ENCODE results near the gene HCK. TPM values are rescaled to one million over a fixed set of nuclear protein-coding genes. Genes with fewer than 3 reads are reported as not detected.

Gene HCK
- polyA plus RNA-seq, 1 of the 3 experiments (the other 2 are of a cell fraction): not detected

GRCh38 chr20:32113591-32114260, 61.7 kb downstream of the HCK start:
- TF ChIP-seq FOXM1 (IDR thresholded peaks at IDR 0.05; ENCODE audit: low read depth) (no peak), GATA2 (CRISPR knock-in tag; IDR thresholded peaks at IDR 0.05) (no peak), MAX (IDR thresholded peaks at IDR 0.05; ENCODE audit: low read depth) (no peak), RFX5 (IDR thresholded peaks at IDR 0.05; ENCODE audit: low read length) (no peak), IRF3 (IDR thresholded peaks at IDR 0.05; ENCODE audit: low read depth, low read length) (no peak), FOXJ3 (CRISPR knock-in tag; IDR thresholded peaks at IDR 0.05) (no peak), GABPA (IDR thresholded peaks at IDR 0.05; ENCODE audit: low read depth) (no peak), NRF1 (IDR thresholded peaks at IDR 0.05; ENCODE audit: low read depth, low read length) (no peak), RCOR1 (IDR thresholded peaks at IDR 0.05; ENCODE audit: low read length) (no peak), JUND (IDR thresholded peaks at IDR 0.05) (no peak), POLR2AphosphoS5 (IDR thresholded peaks at IDR 0.05; ENCODE audit: low read depth, low read length) (no peak), ZBTB33 (IDR thresholded peaks at IDR 0.05; ENCODE audit: borderline replicate concordance, low read depth) (no peak), RAD21 (IDR thresholded peaks at IDR 0.05; ENCODE audit: low read length) (no peak), CTCF (IDR thresholded peaks at IDR 0.05) (no peak), FOSL2 (IDR thresholded peaks at IDR 0.05; ENCODE audit: borderline replicate concordance, low read depth) (no peak), TAF1 (IDR thresholded peaks at IDR 0.05; ENCODE audit: borderline replicate concordance, low read depth, low read length) (no peak), TEAD4 (IDR thresholded peaks at IDR 0.05; ENCODE audit: borderline replicate concordance, insufficient read depth) (no peak), YY1 (IDR thresholded peaks at IDR 0.05; ENCODE audit: low read depth) (no peak), EZH2phosphoT487 (IDR thresholded peaks at IDR 0.05; ENCODE audit: borderline replicate concordance, low read depth) (no peak)
- Histone ChIP-seq H2AFZ (ENCODE audit: low read depth) (no peak overlapping the region), H3K27me3 (ENCODE audit: insufficient read depth) (no peaks in the 10 kb centered on the region), H3K9ac (no peak overlapping the region), H3K4me2 (no peak overlapping the region), H3F3A (replicated peaks; ENCODE audit: insufficient read depth) (peaks cover 4% of the 10 kb centered on the region), H4K20me1 (ENCODE audit: insufficient read depth) (peaks cover 63% of the 10 kb centered on the region), H3K9me2 (no peaks in the 10 kb centered on the region), H3K4me3 (ENCODE audit: low read depth in 2 of 2, low read length in 1 of 2) (no peak overlapping the region), H3K79me2 (ENCODE audit: insufficient read depth) (peaks cover 91% of the 10 kb centered on the region), H3K27ac (ENCODE audit: low read depth in 2 of 2, low read length in 1 of 2) (peak overlapping the region in 1 of 2 experiments; percentile 3; a peak in 1 of 4 replicates), H3K4me1 (ENCODE audit: control insufficient read depth in 1 of 2, insufficient read depth in 2 of 2, low read depth in 1 of 2, low read length in 1 of 2) (peaks cover 5 to 24% of the 10 kb centered on the region in 2 experiments; a peak in 3 of 4 replicates), H3K36me3 (replicated peaks in 1 of 2; ENCODE audit: control insufficient read depth in 1 of 2, insufficient read depth in 2 of 2, low read length in 1 of 2) (peaks cover 0 to 3% of the 10 kb centered on the region in 2 experiments), H3K9me3 (no peaks in the 10 kb centered on the region)
- CTCF ChIA-PET: interaction anchor here (0.6 kb wide), 1 partner anchor 18 kb away, joined by 3 read pairs; no protein-coding TSS in a partner anchor
- POLR2A ChIA-PET: no interaction called here
- 87% methylated on average over 2 of the region's 2 CpGs for WGBS (ENCODE audit: low lambda C conversion rate)
- no peak for DNase-seq

Measured in SK-N-SH (cell line).